Mesothelial cell of epicardium (in vitro differentiated cells): ENCODE measurements around the gene PHF21A. TPM values are rescaled to one million over a fixed set of nuclear protein-coding genes. Genes with fewer than 3 reads are reported as not detected.

Source experiments
- DNase-seq, 2 experiments: peaks; one replicate each; pipeline ENCODE4 v3.0.0; 2021; ENCODE audit warnings: low spot score in 2 of 2; ENCODE audit not compliant: unreplicated experiment in 2 of 2
- H3K27ac Mint-ChIP-seq: 2 replicates; pipeline ENCODE4 v1.8.0; 2021; ENCODE audit warnings: mixed read lengths
- H3K27me3 Mint-ChIP-seq: 2 replicates; pipeline ENCODE4 v1.8.0; 2021; ENCODE audit warnings: low read depth, mixed read lengths
- H3K36me3 Mint-ChIP-seq: 2 replicates; pipeline ENCODE4 v1.8.0; 2021; ENCODE audit warnings: mixed read lengths
- H3K4me1 Mint-ChIP-seq: 2 replicates; pipeline ENCODE4 v1.8.0; 2021; ENCODE audit warnings: mixed read lengths
- H3K4me3 Mint-ChIP-seq: 2 replicates; pipeline ENCODE4 v1.8.0; 2021; ENCODE audit warnings: mild to moderate bottlenecking, moderate library complexity, mixed read lengths
- H3K9me3 Mint-ChIP-seq: 2 replicates; pipeline ENCODE4 v1.8.0; 2021; ENCODE audit warnings: mixed read lengths
- CTCF ChIP-seq: fragments of 200-600 bp; sonication (generic); IDR thresholded peaks from one replicate; pipeline ENCODE4 v1.5.0; 2021; ENCODE audit warnings: antibody characterized with exemption; ENCODE audit not compliant: unreplicated experiment
- total RNA-seq: library from RNA; stranded (reverse); gene quantifications from 3 replicates; pipeline ENCODE4 v1.2.1, GENCODE V29; 2021

PHF21A gene
- total RNA-seq, 1 donor from 2014 or later: 106 TPM

DNA sequence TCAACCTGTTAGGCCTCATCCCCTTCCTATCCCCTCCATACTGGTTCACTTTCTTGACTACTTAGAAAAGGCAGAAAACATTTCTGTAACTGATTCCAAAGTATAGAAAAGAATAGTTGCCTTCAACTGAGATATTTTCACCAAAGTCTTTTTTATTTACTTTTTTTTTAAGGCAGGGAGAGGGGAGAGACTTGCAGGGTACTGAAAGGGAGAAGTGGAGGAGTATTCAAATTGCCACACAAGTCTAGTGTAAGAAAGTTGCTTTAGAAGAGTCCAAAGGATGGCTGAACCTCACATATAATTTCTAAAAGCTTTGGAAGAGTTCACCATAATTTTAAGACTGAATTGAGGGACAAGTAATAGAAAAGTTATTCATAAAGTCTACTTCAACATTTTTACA lies 6.3 kb downstream of the PHF21A start:
- Mint-ChIP-seq H3K4me1 (peaks cover 67% of the 10 kb centered on the region), H3K27ac (peak overlapping the region; percentile 35)

DNA sequence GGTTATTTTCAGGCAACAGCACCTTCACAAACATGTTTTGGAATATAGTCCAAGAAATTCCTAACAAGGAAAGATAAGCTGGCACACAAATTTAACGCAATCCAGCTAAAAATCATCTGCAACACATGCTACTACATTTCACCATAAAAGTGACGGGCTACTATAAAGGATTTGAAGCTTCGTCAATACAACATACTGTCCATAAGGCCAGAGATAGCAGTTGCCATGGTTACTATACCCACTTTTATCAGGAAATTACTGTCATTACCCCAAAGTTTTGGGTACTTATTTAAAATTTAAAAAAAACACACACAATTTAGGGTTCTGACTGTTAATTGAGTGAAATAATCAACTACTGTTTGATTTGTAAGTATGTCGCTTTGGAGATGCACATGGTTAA lies 6.9 kb downstream of the PHF21A start:
- Mint-ChIP-seq H3K27ac (peak overlapping the region; percentile 35), H3K9me3 (no peaks in the 10 kb centered on the region), H3K36me3 (no peaks in the 10 kb centered on the region), H3K27me3 (no peaks in the 10 kb centered on the region), H3K4me1 (peaks cover 64% of the 10 kb centered on the region), H3K4me3 (no peak overlapping the region)
- TF ChIP-seq CTCF: no peak
- DNase-seq: no peak

More for the DNA sequence above, 6.3 kb downstream of the PHF21A start:
- TF ChIP-seq CTCF: no peak
- H3K9me3 Mint-ChIP-seq: no peaks in the 10 kb centered on the region
- DNase-seq: no peak
- no peak overlapping the region for H3K4me3 Mint-ChIP-seq
- no peaks in the 10 kb centered on the region for H3K27me3 Mint-ChIP-seq
- H3K36me3 Mint-ChIP-seq: no peaks in the 10 kb centered on the region

- no peak for TF ChIP-seq CTCF
Observed at GRCh38 chr11:46112961-46113607, 8.2 kb downstream of the PHF21A start.

GRCh38 chr11:46108751-46109150 lies 12.5 kb downstream of the PHF21A start:
- Mint-ChIP-seq H3K4me1 (peaks cover 34% of the 10 kb centered on the region), H3K4me3 (no peak overlapping the region), H3K27ac (no peak overlapping the region), H3K36me3 (no peaks in the 10 kb centered on the region), H3K27me3 (no peaks in the 10 kb centered on the region), H3K9me3 (no peaks in the 10 kb centered on the region)
- no peak for TF ChIP-seq CTCF
- DNase-seq: no peak

More at GRCh38 chr11:46112961-46113607, 8.2 kb downstream of the PHF21A start:
- Mint-ChIP-seq H3K36me3 (no peaks in the 10 kb centered on the region), H3K4me3 (no peak overlapping the region), H3K27me3 (no peaks in the 10 kb centered on the region), H3K4me1 (peaks cover 51% of the 10 kb centered on the region), H3K9me3 (no peaks in the 10 kb centered on the region), H3K27ac (peak overlapping the region; percentile 36)
- no peak for DNase-seq

- Mint-ChIP-seq H3K4me1 (peaks cover 32% of the 10 kb centered on the region), H3K27me3 (no peaks in the 10 kb centered on the region), H3K36me3 (no peaks in the 10 kb centered on the region), H3K9me3 (no peaks in the 10 kb centered on the region), H3K4me3 (no peak overlapping the region), H3K27ac (no peak overlapping the region)
- TF ChIP-seq CTCF: no peak
- no peak for DNase-seq
Observed at GRCh38 chr11:46107780-46108179, 13.5 kb downstream of the PHF21A start.

DNA sequence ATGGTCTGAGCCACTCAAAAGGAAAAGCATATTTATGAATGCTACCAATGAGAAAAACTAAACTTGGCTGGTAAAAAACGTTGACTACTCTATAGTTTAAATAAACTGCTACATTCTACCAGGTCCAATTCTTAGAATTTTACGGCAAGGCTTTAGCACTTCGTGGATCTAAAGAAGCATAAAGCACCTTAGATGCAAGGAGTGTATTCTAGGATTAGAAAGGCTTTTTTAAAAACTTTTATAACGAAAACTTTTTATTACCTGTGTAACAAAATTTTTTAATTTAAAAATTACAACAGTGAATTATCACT lies 13.9 kb downstream of the PHF21A start:
- DNase-seq: no peak
- Mint-ChIP-seq H3K4me1 (peaks cover 33% of the 10 kb centered on the region), H3K9me3 (no peaks in the 10 kb centered on the region), H3K27me3 (no peaks in the 10 kb centered on the region), H3K4me3 (no peak overlapping the region), H3K36me3 (no peaks in the 10 kb centered on the region), H3K27ac (no peak overlapping the region)
- no peak for TF ChIP-seq CTCF
